ENCODE results near the gene BPIFA1.

DNA sequence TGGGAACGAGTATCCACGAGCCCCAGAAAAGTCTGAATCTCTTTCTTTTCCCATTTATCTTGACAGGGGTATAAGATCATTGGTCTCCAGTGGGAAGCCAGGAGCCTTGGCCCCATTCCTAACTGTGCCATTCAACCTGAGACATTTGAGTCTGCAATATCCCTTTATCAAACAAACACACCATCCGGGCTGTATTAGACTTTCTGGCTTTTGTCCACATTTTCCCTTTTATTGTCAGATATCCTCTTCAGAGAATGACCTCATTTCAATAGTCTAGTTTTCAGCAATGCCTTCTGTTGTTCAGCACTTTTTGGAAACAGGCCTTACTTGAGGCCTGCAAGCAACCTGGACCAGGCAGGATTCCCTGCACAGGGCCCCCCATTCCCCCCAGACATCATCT is 15.7 kb downstream of the BPIFA1 start:
- no peak for TF ChIP-seq CTCF (IDR thresholded peaks at IDR 0.05)
- no peak for TF ChIP-seq EP300 (IDR thresholded peaks at IDR 0.05)
- TF ChIP-seq POLR2AphosphoS5 (IDR thresholded peaks at IDR 0.05), result no peak
